SU-DHL-6 (cell line): ENCODE data around the gene PCDHGB7.

Experiments
- CTCF ChIP-seq: fragments of 200-600 bp; sonication (generic); IDR thresholded peaks from one replicate; pipeline ENCODE4 v1.5.1; 2017; ENCODE audit warnings: antibody characterized with exemption, mild to moderate bottlenecking, low read length, moderate library complexity; ENCODE audit not compliant: insufficient read depth, poor library complexity, severe bottlenecking
- EZH2phosphoT487 ChIP-seq: fragments of 200-600 bp; sonication (generic), shearing (Covaris generic); conservative IDR thresholded peaks from 2 replicates; pipeline ENCODE4 v1.6.1; 2018; ENCODE audit warnings: mild to moderate bottlenecking, antibody characterized with exemption, low read length, moderate library complexity, mixed read lengths

GRCh38 chr5:141419074-141419880 is 1.8 kb downstream of the PCDHGB7 start:
- TF ChIP-seq CTCF = no peak
- no peak for TF ChIP-seq EZH2phosphoT487
